ENCODE results near the gene CDC42BPG.
A peak's percentile ranks its signal among the peaks of the same experiment; 100 is the strongest.
"Not testable (repeated sequence)": the region's sequence is repeated elsewhere in the genome, so short reads cannot be mapped to it uniquely, and the experiment has no call there.

Gene CDC42BPG

GRCh38 chr11:64850979-64851567 lies 6.6 kb upstream of the CDC42BPG start:
- no peak for DNase-seq (ENCODE audit: low read depth)

DNA sequence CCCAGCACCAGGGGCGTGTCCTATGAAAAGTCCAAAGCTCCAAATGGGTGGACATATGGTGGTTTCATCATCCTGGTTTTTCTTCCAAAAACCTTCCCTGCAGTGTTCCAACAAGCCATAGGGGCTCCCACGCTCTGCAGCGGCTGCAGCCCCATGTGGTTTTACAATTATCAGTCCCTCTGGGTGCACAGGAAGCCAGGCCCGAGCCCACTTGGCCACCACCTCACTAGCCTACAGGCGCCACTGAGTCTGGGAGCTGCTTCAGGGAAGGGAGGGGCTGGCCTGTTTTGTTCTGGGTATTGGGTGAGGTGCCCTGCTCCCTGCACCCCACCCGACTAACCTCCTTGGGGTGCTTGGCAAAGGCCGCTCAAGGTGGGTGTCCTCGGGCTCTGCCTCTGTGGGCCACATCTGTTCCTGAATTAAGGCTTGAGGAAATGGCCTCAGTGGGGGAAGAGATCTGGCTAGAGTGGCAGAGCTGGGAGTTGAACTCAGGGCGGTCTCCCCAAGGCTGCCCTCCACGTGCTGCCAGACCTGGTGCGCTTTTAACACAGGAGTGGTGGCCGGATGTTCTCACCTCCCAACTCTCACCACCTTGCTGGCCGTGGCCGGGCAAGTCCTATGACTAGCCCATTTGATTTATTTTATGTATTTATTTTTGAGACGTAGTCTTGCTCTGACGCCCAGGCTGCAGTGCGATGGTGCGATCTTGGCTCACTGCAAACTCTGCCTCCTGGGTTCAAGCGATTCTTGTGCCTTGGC lies 5.3 kb upstream of the CDC42BPG start:
- DNase-seq (ENCODE audit: low read depth) = no peak

- DNase-seq (ENCODE audit: low read depth) = no peak
Measured at GRCh38 chr11:64848826-64849597, 4.6 kb upstream of the CDC42BPG start.

GRCh38 chr11:64848214-64848825 lies 3.9 kb upstream of the CDC42BPG start:
- no peak for DNase-seq (ENCODE audit: low read depth)

GRCh38 chr11:64846998-64847666 lies 2.7 kb upstream of the CDC42BPG start:
- peak; percentile 92 for DNase-seq (ENCODE audit: low read depth)

GRCh38 chr11:64845776-64846129 lies 1.3 kb upstream of the CDC42BPG start:
- DNase-seq (ENCODE audit: low read depth) = not testable (repeated sequence)

DNA sequence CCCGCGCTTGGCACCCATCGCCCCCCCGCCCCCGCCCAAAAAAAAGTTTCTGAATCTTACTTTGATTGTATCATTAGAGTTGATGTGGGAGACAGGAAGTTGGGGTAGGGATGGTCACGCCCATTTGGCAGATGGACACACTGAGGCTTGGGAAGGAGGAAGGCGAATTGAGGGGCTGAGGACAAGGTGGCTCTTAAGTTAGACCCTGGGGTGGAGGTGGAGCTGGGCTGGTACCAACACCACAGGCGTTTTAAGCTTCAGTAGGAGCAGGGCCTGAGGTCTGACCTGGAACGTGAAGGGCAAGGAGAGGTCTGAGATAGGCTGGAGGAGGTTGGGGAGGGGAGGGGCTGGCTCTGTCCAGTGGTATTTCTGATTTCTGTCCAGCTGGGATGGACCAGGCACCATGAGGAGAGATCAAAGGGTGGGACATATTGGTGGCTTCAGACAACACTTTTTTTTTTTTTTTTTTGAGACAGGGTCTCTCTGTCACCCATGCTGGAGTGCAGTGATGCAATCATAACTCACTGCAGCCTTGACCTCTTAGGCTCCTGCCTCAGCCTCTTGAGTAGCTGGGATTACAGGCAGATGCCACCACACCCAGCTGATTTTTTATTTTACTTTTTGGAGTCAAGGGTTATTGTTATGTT lies 799 bp upstream of the CDC42BPG start:
- no peak for DNase-seq (ENCODE audit: low read depth)

GRCh38 chr11:64843686-64844329 lies 645 bp downstream of the CDC42BPG start:
- DNase-seq (ENCODE audit: low read depth) = no peak

GRCh38 chr11:64842851-64843685 lies 1.4 kb downstream of the CDC42BPG start:
- DNase-seq (ENCODE audit: low read depth) = no peak

DNA sequence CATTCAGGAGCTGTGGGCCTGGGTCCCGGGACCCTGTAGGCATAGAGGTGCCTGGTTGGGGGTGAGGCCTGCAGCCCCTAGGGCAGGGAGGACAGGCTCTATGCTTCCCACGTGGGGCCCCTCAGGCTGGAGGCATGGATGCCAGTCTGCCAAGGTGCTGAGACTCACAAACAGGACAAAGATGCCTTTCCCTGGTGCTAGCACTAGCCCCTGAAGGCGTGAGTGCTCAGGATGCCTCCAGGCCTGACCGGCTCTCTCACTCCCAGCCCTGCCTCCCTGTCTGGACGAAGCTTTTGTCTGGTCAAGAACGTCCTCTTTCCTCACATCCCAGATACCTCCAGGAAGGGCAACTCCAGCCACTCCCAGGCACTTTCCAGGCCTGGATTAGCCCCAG lies 2.1 kb downstream of the CDC42BPG start:
- DNase-seq (ENCODE audit: low read depth) = no peak

GRCh38 chr11:64841592-64842365 lies 2.7 kb downstream of the CDC42BPG start:
- DNase-seq (ENCODE audit: low read depth) = no peak

DNA sequence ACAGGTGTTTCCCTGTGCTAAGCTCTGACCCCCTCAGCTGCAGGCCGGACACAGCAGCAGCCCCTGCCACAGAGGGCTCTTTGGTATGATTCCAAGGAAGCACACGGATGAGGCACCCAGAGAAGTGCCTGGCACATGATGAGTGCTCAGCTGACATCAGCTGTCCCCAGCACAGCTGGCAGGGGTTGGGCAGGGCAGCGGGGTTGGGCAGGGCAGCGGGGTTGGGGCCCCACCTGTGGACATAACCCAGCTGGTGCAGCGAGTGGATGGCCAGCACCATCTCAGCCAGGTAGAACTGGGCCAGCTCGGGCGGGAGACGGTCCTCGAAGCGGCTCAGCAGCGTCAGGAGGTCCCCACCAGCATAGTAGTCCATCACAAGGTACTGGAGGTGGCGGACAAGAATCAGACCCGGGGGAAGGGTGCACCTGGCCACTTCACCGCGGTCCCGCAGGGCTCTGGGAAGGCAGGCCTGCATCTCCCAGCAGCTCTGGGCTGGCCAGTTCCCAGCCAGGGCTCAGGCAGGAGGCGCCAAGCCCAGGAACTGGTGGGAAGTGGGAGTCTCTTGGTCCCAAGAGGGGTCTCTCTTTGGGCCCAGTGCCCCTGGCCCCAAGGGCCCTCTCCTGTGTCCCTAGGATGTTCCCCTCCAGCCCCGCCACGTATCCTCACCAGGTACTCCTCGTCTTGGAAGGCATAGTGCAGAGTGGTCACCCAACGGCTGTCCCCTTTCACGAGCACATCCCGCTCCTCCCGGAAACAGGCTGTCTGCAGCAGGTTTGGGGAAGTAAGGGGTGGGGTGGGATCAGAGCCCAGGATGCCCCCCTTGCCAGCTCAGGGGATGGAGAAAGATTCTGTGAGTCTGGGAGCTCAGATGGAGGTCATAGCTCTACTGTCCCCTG lies 4.3 kb downstream of the CDC42BPG start:
- DNase-seq (ENCODE audit: low read depth) = no peak

- DNase-seq (ENCODE audit: low read depth) = no peak
Measured at GRCh38 chr11:64839335-64839734, 5.1 kb downstream of the CDC42BPG start.

- DNase-seq (ENCODE audit: low read depth) = no peak
Measured at GRCh38 chr11:64838600-64839334, 5.7 kb downstream of the CDC42BPG start.

- no peak for DNase-seq (ENCODE audit: low read depth)
Measured at GRCh38 chr11:64837887-64838351, 6.5 kb downstream of the CDC42BPG start.

DNA sequence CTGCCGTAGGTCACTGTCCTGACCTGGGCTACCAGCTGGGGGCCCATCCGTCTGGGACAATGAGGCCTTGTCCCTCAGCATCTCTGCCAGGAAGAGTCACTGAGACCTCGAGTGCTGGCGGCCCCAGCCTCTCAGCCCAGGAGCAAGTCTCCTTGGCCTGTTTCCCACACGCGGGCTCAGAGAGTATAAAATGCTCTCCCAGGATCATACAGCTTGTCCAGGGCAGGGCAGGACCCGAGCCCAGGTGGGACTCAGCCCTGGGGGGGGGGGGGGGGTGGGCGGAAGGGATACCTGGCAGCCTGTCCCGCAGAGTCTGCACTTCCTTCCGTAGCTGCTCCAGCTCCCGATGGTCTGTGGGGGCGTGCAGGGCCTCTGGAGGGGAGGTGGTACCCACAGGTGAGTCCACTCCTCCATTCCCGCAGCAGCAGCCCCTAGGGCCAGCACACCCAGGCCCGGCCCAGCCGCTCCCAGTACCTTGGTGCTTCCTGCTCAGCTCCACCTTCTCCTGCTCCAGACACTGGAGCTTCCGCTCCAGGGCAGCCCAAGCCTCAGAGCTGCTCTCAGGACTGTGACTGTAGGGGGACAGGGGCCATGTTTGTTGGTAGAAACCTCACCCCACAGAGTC lies 7.9 kb downstream of the CDC42BPG start:
- no peak for DNase-seq (ENCODE audit: low read depth)
